DMS114 treated with DMSO at 0.1 percent for 48 hours (cell line): ENCODE results near the gene OSBPL1A.

ENCODE experiments used
- DNase-seq: peaks from one replicate; lab custom pipeline; 2025; ENCODE audit not compliant: unreplicated experiment; lab: John Stamatoyannopoulos, UW

The OSBPL1A gene

GRCh38 chr18:24228667-24229041 lies 169.0 kb downstream of the OSBPL1A start:
- no peak for DNase-seq

- no peak for DNase-seq
These were observed 169.5 kb downstream of the OSBPL1A start for GRCh38 chr18:24227977-24228666.

GRCh38 chr18:24220318-24220688 lies 177.3 kb downstream of the OSBPL1A start:
- no peak for DNase-seq

GRCh38 chr18:24219561-24220317 lies 177.9 kb downstream of the OSBPL1A start:
- DNase-seq: no peak

GRCh38 chr18:24214913-24215312 lies 182.7 kb downstream of the OSBPL1A start:
- no peak for DNase-seq

- DNase-seq: no peak
These were observed 183.5 kb downstream of the OSBPL1A start for GRCh38 chr18:24214144-24214543.

- DNase-seq: no peak
These were observed 184.7 kb downstream of the OSBPL1A start for GRCh38 chr18:24212939-24213338.

- no peak for DNase-seq
These were observed 188.1 kb downstream of the OSBPL1A start for GRCh38 chr18:24209558-24209957.

- DNase-seq: no peak
These were observed 189.2 kb downstream of the OSBPL1A start for GRCh38 chr18:24208270-24209035.

- no peak for DNase-seq
These were observed 192.7 kb downstream of the OSBPL1A start for GRCh38 chr18:24204904-24205303.

GRCh38 chr18:24201699-24202687 lies 195.6 kb downstream of the OSBPL1A start:
- no peak for DNase-seq

- DNase-seq: no peak
These were observed 196.9 kb downstream of the OSBPL1A start for GRCh38 chr18:24200494-24201290.

- no peak for DNase-seq
These were observed 198.2 kb downstream of the OSBPL1A start for GRCh38 chr18:24199372-24199962.

GRCh38 chr18:24198461-24198860 lies 199.2 kb downstream of the OSBPL1A start:
- no peak for DNase-seq

GRCh38 chr18:24197412-24197811 lies 200.2 kb downstream of the OSBPL1A start:
- DNase-seq: no peak

GRCh38 chr18:24196764-24197163 lies 200.9 kb downstream of the OSBPL1A start:
- DNase-seq: no peak

GRCh38 chr18:24195296-24196053 lies 202.1 kb downstream of the OSBPL1A start:
- DNase-seq: no peak

GRCh38 chr18:24190590-24190989 lies 207.0 kb downstream of the OSBPL1A start:
- no peak for DNase-seq
